ENCODE data around the gene REC8. TPM values are rescaled to one million over a fixed set of nuclear protein-coding genes. Genes with fewer than 3 reads are reported as not detected.

Gene REC8
- total RNA-seq, 1 donor from 2014 or later, result 35.3 TPM

GRCh38 chr14:24177041-24177825 is 5.4 kb downstream of the REC8 start:
- no peak for ATAC-seq (ENCODE audit: low read depth)
- no peaks in the 10 kb centered on the region for H3K9me3 Mint-ChIP-seq
- no peak for TF ChIP-seq CTCF (IDR thresholded peaks at IDR 0.05)
- intact Hi-C loops (cut with micrococcal nuclease), result no loop called here
- H3K27me3 Mint-ChIP-seq, result no peaks in the 10 kb centered on the region
- H3K27ac Mint-ChIP-seq, result no peak overlapping the region
- H3K4me1 Mint-ChIP-seq, result peaks cover 15% of the 10 kb centered on the region
- peaks cover 55% of the 10 kb centered on the region for H3K36me3 Mint-ChIP-seq (ENCODE audit: low read depth)
- ChIA-PET POLR2A (interaction anchor here (1.7 kb wide), 1 partner anchor 16 kb away, joined by 6 read pairs; the partner anchor contains the start of gene IRF9), CTCF (no interaction called here)
- DNase-seq, result no peak
- no peak overlapping the region for H3K4me3 Mint-ChIP-seq

- DNase-seq (no peak), ATAC-seq (ENCODE audit: low read depth) (no peak)
- Mint-ChIP-seq H3K4me3 (no peak overlapping the region), H3K27me3 (no peaks in the 10 kb centered on the region), H3K9me3 (no peaks in the 10 kb centered on the region), H3K27ac (no peak overlapping the region), H3K4me1 (peaks cover 10% of the 10 kb centered on the region), H3K36me3 (ENCODE audit: low read depth) (peaks cover 61% of the 10 kb centered on the region)
- intact Hi-C loops (cut with micrococcal nuclease), result no loop called here
- CTCF ChIA-PET, result no interaction called here
- POLR2A ChIA-PET, result interaction anchor here (1.7 kb wide), 1 partner anchor 17 kb away, joined by 6 read pairs; the partner anchor contains the start of gene IRF9
- TF ChIP-seq CTCF (IDR thresholded peaks at IDR 0.05), result no peak
Observed at GRCh38 chr14:24177891-24178290, 6.0 kb downstream of the REC8 start.

- TF ChIP-seq CTCF (IDR thresholded peaks at IDR 0.05), result no peak
- ChIA-PET CTCF (no interaction called here), POLR2A (interaction anchor here (1.7 to 2.0 kb wide), 3 partner anchors 17 to 35 kb away, joined by 4 to 11 read pairs (median 6); partner anchors contain the start of genes CHMP4A and IRF9)
- ATAC-seq (ENCODE audit: low read depth), result peak; percentile 19
- intact Hi-C loops (cut with micrococcal nuclease), result no loop called here
- no peak overlapping the region for H3K4me3 Mint-ChIP-seq
- H3K4me1 Mint-ChIP-seq, result peaks cover 9% of the 10 kb centered on the region
- H3K27me3 Mint-ChIP-seq, result no peaks in the 10 kb centered on the region
- H3K9me3 Mint-ChIP-seq, result no peaks in the 10 kb centered on the region
- peaks cover 68% of the 10 kb centered on the region for H3K36me3 Mint-ChIP-seq (ENCODE audit: low read depth)
- no peak for DNase-seq
- H3K27ac Mint-ChIP-seq, result no peak overlapping the region
Observed at GRCh38 chr14:24178399-24179178, 6.7 kb downstream of the REC8 start.

- DNase-seq (no peak), ATAC-seq (ENCODE audit: low read depth) (peak; percentile 26)
- Mint-ChIP-seq H3K4me3 (no peak overlapping the region), H3K27me3 (no peaks in the 10 kb centered on the region), H3K4me1 (peaks cover 9% of the 10 kb centered on the region), H3K27ac (peak overlapping the region; percentile 71), H3K36me3 (ENCODE audit: low read depth) (peaks cover 76% of the 10 kb centered on the region), H3K9me3 (no peaks in the 10 kb centered on the region)
- ChIA-PET CTCF (interaction anchor here (2.3 kb wide), 1 partner anchor 19 kb away, joined by 6 read pairs; the partner anchor contains the start of gene IRF9), POLR2A (interaction anchor here (1.0 to 2.0 kb wide), 4 partner anchors 9 to 34 kb away, joined by 3 to 16 read pairs (median 8); partner anchors contain the start of genes CHMP4A, IPO4, IRF9 and TM9SF1)
- intact Hi-C loops (cut with micrococcal nuclease), result no loop called here
- no peak for TF ChIP-seq CTCF (IDR thresholded peaks at IDR 0.05)
Observed at GRCh38 chr14:24179294-24179960, 7.5 kb downstream of the REC8 start.

All from activated B cell treated with CpG ODN at 0.5 μM for 24 hours (primary cell).